Naive thymus-derived CD4-positive, alpha-beta T cell (primary cell): Measurements from ENCODE around the gene GABPB1. TPM values are rescaled to one million over a fixed set of nuclear protein-coding genes. Genes with fewer than 3 reads are reported as not detected.
"Not testable (repeated sequence)": the region's sequence is repeated elsewhere in the genome, so short reads cannot be mapped to it uniquely, and the experiment has no call there.

ENCODE experiments used
- ATAC-seq: fragments of 150-1000 bp; cut with Tn5 transposase; 2 replicates; pipeline ENCODE4 v1.10.0; 2021; ENCODE audit warnings: mild to moderate bottlenecking, moderate library complexity
- CTCF ChIA-PET: fragments of 350-600 bp; sonication (Branson Sonifier 250); formaldehyde crosslinking; loops from one replicate; lab custom pipeline; 2021; ENCODE audit warnings: antibody characterized with exemption; lab: Charles Lee
- POLR2A ChIA-PET: fragments of 350-600 bp; sonication (Branson Sonifier 250); formaldehyde crosslinking; loops from one replicate; lab custom pipeline; 2021; ENCODE audit warnings: antibody characterized with exemption, inconsistent platforms; lab: Charles Lee
- DNase-seq, 9 donors: peaks; one replicate each; pipeline versions ENCODE4 v3.0.0 to v3.0.0-alpha.2; 2020 to 2022; ENCODE audit warnings: mixed read lengths in 1 of 9
- H3K27ac ChIP-seq: one replicate; pipeline ENCODE4 v1.7.0; 2013; ENCODE audit warnings: mild to moderate bottlenecking, low read depth, low read length, moderate library complexity
- H3K27me3 ChIP-seq, 2 donors: one replicate each; pipeline ENCODE4 v1.7.0; 2013; ENCODE audit warnings: low read length in 2 of 2, mild to moderate bottlenecking in 2 of 2, moderate library complexity in 2 of 2; ENCODE audit not compliant: control insufficient read depth in 2 of 2, insufficient read depth in 2 of 2
- H3K36me3 ChIP-seq, 3 experiments: 1 replicate in 2 of 3; 2 replicates in 1 of 3; pipeline ENCODE4 v1.7.0; 2013; ENCODE audit warnings: low read length in 3 of 3, mild to moderate bottlenecking in 3 of 3, moderate library complexity in 1 of 3; ENCODE audit not compliant: insufficient read depth in 3 of 3, control insufficient read depth in 2 of 3
- H3K4me1 ChIP-seq, 2 donors: one replicate each; pipeline ENCODE4 v1.7.0; 2013; ENCODE audit warnings: low read length in 2 of 2, mild to moderate bottlenecking in 2 of 2, moderate library complexity in 1 of 2; ENCODE audit not compliant: control insufficient read depth in 2 of 2, insufficient read depth in 2 of 2
- H3K4me3 ChIP-seq: 2 replicates; pipeline ENCODE4 v1.7.0; 2013; ENCODE audit warnings: mild to moderate bottlenecking, low read length
- H3K9me3 ChIP-seq, 3 experiments: 1 replicate in 2 of 3; 2 replicates in 1 of 3; pipeline ENCODE4 v1.7.0; 2013; ENCODE audit warnings: low read length in 3 of 3; ENCODE audit not compliant: control insufficient read depth in 2 of 3
- H3K27ac Mint-ChIP-seq, 9 donors: one replicate each; pipeline ENCODE4 v1.8.0; 2020 to 2022; ENCODE audit warnings: mixed read lengths in 9 of 9, mild to moderate bottlenecking in 8 of 9, moderate library complexity in 5 of 9, inconsistent platforms in 2 of 9
- H3K27me3 Mint-ChIP-seq, 5 donors: one replicate each; pipeline ENCODE4 v1.8.0; 2021 to 2022; ENCODE audit warnings: mixed read lengths in 5 of 5, mild to moderate bottlenecking in 1 of 5
- H3K36me3 Mint-ChIP-seq, 5 donors: one replicate each; pipeline ENCODE4 v1.8.0; 2020 to 2022; ENCODE audit warnings: mixed read lengths in 5 of 5, mild to moderate bottlenecking in 3 of 5, inconsistent platforms in 1 of 5
- H3K4me1 Mint-ChIP-seq, 7 donors: one replicate each; pipeline ENCODE4 v1.8.0; 2020 to 2022; ENCODE audit warnings: mixed read lengths in 7 of 7, mild to moderate bottlenecking in 3 of 7, inconsistent platforms in 1 of 7
- H3K4me3 Mint-ChIP-seq, 10 donors: one replicate each; pipeline ENCODE4 v1.8.0; 2020 to 2022; ENCODE audit warnings: mild to moderate bottlenecking in 10 of 10, mixed read lengths in 10 of 10, moderate library complexity in 6 of 10, inconsistent platforms in 2 of 10
- H3K9me3 Mint-ChIP-seq, 11 donors: one replicate each; pipeline ENCODE4 v1.8.0; 2020 to 2022; ENCODE audit warnings: mixed read lengths in 11 of 11, mild to moderate bottlenecking in 4 of 11, inconsistent platforms in 1 of 11, moderate library complexity in 1 of 11
- intact Hi-C, 2 donors: fragments of 100-400 bp; cut with micrococcal nuclease; formaldehyde crosslinking; loops; one replicate each; pipeline ENCODE4 v1.15.1; 2023
- polyA plus RNA-seq, 2 donors: library from polyadenylated mRNA; unstranded; fragments of 300-500 nt; fragmentation: Illumina TruSeq; gene quantifications; one replicate each; pipeline ENCODE4 v1.2.3, GENCODE V29; 2021
- total RNA-seq, 6 experiments: library from RNA in 5 of 6; stranded (reverse) in 5 of 6; gene quantifications; 1 replicate in 5 of 6; 2 replicates in 1 of 6; pipeline ENCODE4 v1.2.3 and lab custom pipeline; 2021 to 2026

Gene GABPB1
- total RNA-seq (10 to 100 TPM; 14.7 to 42.7 (median 16.8) TPM), polyA plus RNA-seq (10 to 100 TPM; 21.6 to 29.6 TPM), total RNA-seq (lab: John Stamatoyannopoulos, UW) (23.2 reads per million, percentile 54 among the genes with 10 or more reads in this experiment)

- CTCF ChIA-PET: interaction anchor here (1.0 kb wide), 1 partner anchor 70 kb away, joined by 4 read pairs; the partner anchor contains the start of gene USP8
- Mint-ChIP-seq H3K27ac (peak within 1 kb of the TSS; percentile 98 to 100 (median 99)), H3K4me1 (peaks cover 38 to 71% (median 55%) of the 10 kb centered on the region in 7 donors), H3K36me3 (peaks cover 3 to 42% (median 18%) of the 10 kb centered on the region in 5 donors), H3K4me3 (peak within 1 kb of the TSS; percentile 83 to 99 (median 98)), H3K27me3 (peaks cover 0 to 12% (median 0%) of the 10 kb centered on the region in 5 donors), H3K9me3 (peaks cover 0 to 22% (median 0%) of the 10 kb centered on the region in 11 donors)
- Histone ChIP-seq H3K27me3 (no peaks in the 10 kb centered on the region), H3K9me3 (no peaks in the 10 kb centered on the region), H3K27ac (peak within 1 kb of the TSS; percentile 97), H3K36me3 (peaks cover 0 to 15% (median 0%) of the 10 kb centered on the region in 3 experiments), H3K4me1 (peaks cover 38 to 47% of the 10 kb centered on the region in 2 donors), H3K4me3 (peak within 1 kb of the TSS; percentile 83)
- DNase-seq: peak; percentile 85 to 93 (median 91)
- POLR2A ChIA-PET: interaction anchor here (0.5 to 9.1 kb wide), 30 partner anchors 8 to 1551 kb away, joined by 3 to 115 read pairs (median 4); partner anchors contain the start of genes CEP152, COPS2, DTWD1 and EID1
- intact Hi-C loops: loop anchor here (1.0 to 10.0 kb wide), 21 partner anchors 36 to 1544 kb away; partner anchors contain the start of genes COPS2 (in 2 of the 2), EID1 (in 2 of the 2), FAM227B (in 2 of the 2) and GALK2 (in 2 of the 2)
- peak; percentile 69 for ATAC-seq
Observed at GRCh38 chr15:50354838-50355618, at the start of gene GABPB1. GABPB1 (minus strand) TSS chr15:50355198; CDS start chr15:50309798, 45,400 bp downstream.

DNA sequence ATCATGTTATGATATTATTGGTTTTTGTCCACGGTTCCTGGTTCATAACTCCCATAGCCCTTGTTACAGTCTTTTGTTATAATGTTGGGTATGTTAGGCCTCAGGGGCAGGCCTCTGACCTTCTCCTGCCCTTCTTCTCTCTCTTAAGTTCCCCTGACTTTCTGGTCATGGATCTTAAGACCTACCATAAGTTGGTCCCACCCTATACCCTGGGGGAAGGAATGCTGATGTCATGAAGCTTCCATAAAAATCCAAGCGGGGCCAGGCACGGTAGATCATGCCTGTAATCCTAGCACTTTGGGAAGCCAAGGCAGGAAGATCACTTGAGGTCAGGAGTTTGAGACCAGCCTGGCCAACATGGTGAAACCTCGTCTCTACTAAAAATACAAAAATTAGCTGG, 36.6 kb upstream of the GABPB1 start:
- CTCF ChIA-PET, H3K4me3 ChIP-seq: not testable (repeated sequence)

DNA sequence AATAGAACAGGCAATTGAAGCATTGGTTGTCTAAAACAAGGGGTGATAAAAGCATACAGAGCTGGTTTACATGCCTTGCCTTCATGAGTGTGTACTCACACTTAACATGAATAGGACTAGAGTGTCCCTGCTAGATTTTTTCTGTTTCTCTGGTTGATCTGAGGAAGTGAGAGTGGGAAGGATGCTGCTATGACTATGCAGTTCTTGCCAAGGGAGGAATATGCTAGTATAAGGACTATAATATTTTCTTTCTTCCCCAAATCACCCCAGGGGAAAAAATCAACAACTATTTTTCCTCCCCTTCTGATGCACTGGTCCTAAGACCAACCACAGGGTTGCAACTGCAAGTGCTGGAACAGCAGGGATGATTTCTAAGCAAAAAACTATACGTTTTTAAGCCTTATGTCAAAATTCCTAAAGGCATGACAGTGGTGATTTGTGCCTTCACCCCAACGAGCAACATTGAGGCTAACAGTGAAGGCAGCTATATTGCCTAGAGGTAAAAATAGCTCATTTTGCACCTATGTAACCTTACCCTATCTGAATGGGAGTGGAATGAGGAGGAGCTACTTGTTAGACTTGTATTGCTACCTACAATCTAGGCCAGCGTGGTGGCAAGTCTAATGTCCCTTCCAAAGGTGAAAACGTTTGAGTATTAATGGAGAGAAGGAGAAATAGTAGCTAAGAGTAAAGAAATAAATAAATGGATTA, 35.7 kb upstream of the GABPB1 start:
- H3K36me3 Mint-ChIP-seq: no peaks in the 10 kb centered on the region
- CTCF ChIA-PET: interaction anchor here (0.7 kb wide), 1 partner anchor 80 kb away, joined by 3 read pairs; no protein-coding TSS in a partner anchor
- ATAC-seq (peak; percentile 66), DNase-seq (no peak)
- POLR2A ChIA-PET: interaction anchor here (0.6 kb wide), 1 partner anchor 9 kb away, joined by 3 read pairs; no protein-coding TSS in a partner anchor
- peaks cover 0 to 5% (median 0%) of the 10 kb centered on the region in 7 donors for H3K4me1 Mint-ChIP-seq
- Histone ChIP-seq H3K36me3 (no peaks in the 10 kb centered on the region), H3K4me1 (no peaks in the 10 kb centered on the region), H3K27me3 (no peaks in the 10 kb centered on the region), H3K27ac (no peak overlapping the region), H3K9me3 (no peaks in the 10 kb centered on the region), H3K4me3 (no peak overlapping the region)
- peaks cover 0 to 1% (median 0%) of the 10 kb centered on the region in 11 donors for H3K9me3 Mint-ChIP-seq
- no peak overlapping the region for H3K4me3 Mint-ChIP-seq
- H3K27me3 Mint-ChIP-seq: peaks cover 0 to 3% (median 0%) of the 10 kb centered on the region in 5 donors
- H3K27ac Mint-ChIP-seq: no peak overlapping the region
- intact Hi-C loops: no loop called here

More for the DNA sequence above, 36.6 kb upstream of the GABPB1 start:
- H3K36me3 Mint-ChIP-seq, H3K36me3 ChIP-seq, DNase-seq, POLR2A ChIA-PET, H3K9me3 Mint-ChIP-seq, H3K27me3 Mint-ChIP-seq, intact Hi-C loops, H3K9me3 ChIP-seq, H3K4me3 Mint-ChIP-seq, H3K27me3 ChIP-seq, ATAC-seq, H3K4me1 Mint-ChIP-seq, H3K27ac ChIP-seq, H3K4me1 ChIP-seq, H3K27ac Mint-ChIP-seq: not testable (repeated sequence)

DNA sequence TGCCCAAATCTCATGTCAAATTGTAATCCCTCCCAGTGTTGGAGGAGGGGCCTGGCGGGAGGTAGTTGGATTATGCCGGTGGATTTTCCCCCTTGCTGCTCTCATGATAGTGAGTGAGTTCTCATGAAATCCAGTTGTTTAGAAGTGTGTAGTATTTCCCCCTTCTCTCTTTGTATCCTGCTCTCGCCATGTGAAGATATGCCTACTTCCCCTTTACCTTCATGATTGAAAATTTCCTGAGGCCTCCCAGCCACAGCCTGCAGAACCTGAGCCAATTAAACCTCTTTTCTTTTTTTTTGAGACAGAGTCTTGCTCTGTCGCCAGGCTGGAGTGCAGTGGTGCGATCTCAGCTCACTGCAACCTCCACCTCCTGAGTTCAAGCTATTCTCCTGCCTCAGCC, 27.4 kb upstream of the GABPB1 start:
- H3K27ac Mint-ChIP-seq, H3K36me3 ChIP-seq, H3K9me3 ChIP-seq: not testable (repeated sequence)

GRCh38 chr15:50381438-50381837, 26.4 kb upstream of the GABPB1 start:
- Histone ChIP-seq H3K27me3 (no peaks in the 10 kb centered on the region), H3K9me3 (no peaks in the 10 kb centered on the region), H3K27ac (no peak overlapping the region), H3K4me3 (no peak overlapping the region), H3K4me1 (no peaks in the 10 kb centered on the region), H3K36me3 (no peaks in the 10 kb centered on the region)
- no peak overlapping the region for H3K4me3 Mint-ChIP-seq
- intact Hi-C loops: no loop called here
- ChIA-PET POLR2A (interaction anchor here (0.7 kb wide), 2 partner anchors 9 to 43 kb away, joined by 3 read pairs; partner anchors contain the start of gene USP8), CTCF (no interaction called here)
- peaks cover 0 to 15% (median 6%) of the 10 kb centered on the region in 5 donors for H3K36me3 Mint-ChIP-seq
- H3K9me3 Mint-ChIP-seq: peaks cover 0 to 2% (median 0%) of the 10 kb centered on the region in 11 donors
- no peaks in the 10 kb centered on the region for H3K27me3 Mint-ChIP-seq
- DNase-seq (no peak), ATAC-seq (no peak)
- H3K4me1 Mint-ChIP-seq: peaks cover 0 to 12% (median 5%) of the 10 kb centered on the region in 7 donors
- no peak overlapping the region for H3K27ac Mint-ChIP-seq

More for the DNA sequence above, 27.4 kb upstream of the GABPB1 start:
- ATAC-seq, H3K4me1 Mint-ChIP-seq, H3K4me3 Mint-ChIP-seq, POLR2A ChIA-PET, H3K4me1 ChIP-seq, intact Hi-C loops, H3K27ac ChIP-seq, H3K9me3 Mint-ChIP-seq, H3K27me3 ChIP-seq, DNase-seq, H3K27me3 Mint-ChIP-seq, CTCF ChIA-PET, H3K4me3 ChIP-seq: not testable (repeated sequence)
- peaks cover 0 to 13% (median 6%) of the 10 kb centered on the region in 5 donors for H3K36me3 Mint-ChIP-seq

GRCh38 chr15:50380089-50380488, 25.1 kb upstream of the GABPB1 start:
- Mint-ChIP-seq H3K4me1 (peaks cover 0 to 12% (median 5%) of the 10 kb centered on the region in 7 donors), H3K27me3 (no peaks in the 10 kb centered on the region), H3K9me3 (peaks cover 0 to 2% (median 0%) of the 10 kb centered on the region in 11 donors), H3K27ac (no peak overlapping the region), H3K36me3 (peaks cover 0 to 14% (median 6%) of the 10 kb centered on the region in 5 donors), H3K4me3 (no peak overlapping the region)
- H3K4me3 ChIP-seq: no peak overlapping the region
- no peaks in the 10 kb centered on the region for H3K9me3 ChIP-seq
- ChIA-PET POLR2A (no interaction called here), CTCF (no interaction called here)
- ATAC-seq (no peak), DNase-seq (no peak)
- H3K27me3 ChIP-seq: no peaks in the 10 kb centered on the region
- H3K27ac ChIP-seq: no peak overlapping the region
- H3K4me1 ChIP-seq: no peaks in the 10 kb centered on the region
- H3K36me3 ChIP-seq: no peaks in the 10 kb centered on the region
- intact Hi-C loops: no loop called here
